Measurements from ENCODE around the gene FAM222B. TPM values are rescaled to one million over a fixed set of nuclear protein-coding genes. Genes with fewer than 3 reads are reported as not detected.

Gene FAM222B
- total RNA-seq, 1 experiment from 2014 or later: 9.5 TPM

GRCh38 chr17:28714281-28714680, 128.3 kb downstream of the FAM222B start:
- no peak for DNase-seq (ENCODE audit: low spot score)

GRCh38 chr17:28712705-28713415, 129.7 kb downstream of the FAM222B start:
- DNase-seq (ENCODE audit: low spot score): no peak

GRCh38 chr17:28712032-28712704, 130.4 kb downstream of the FAM222B start:
- no peak for DNase-seq (ENCODE audit: low spot score)

GRCh38 chr17:28711723-28712031, 130.9 kb downstream of the FAM222B start, which contains the start of gene PROCA1:
Gene PROCA1, minus strand, starts transcription at chr17:28711888. Its CDS starts 228 bp downstream, at chr17:28711660.
- DNase-seq (ENCODE audit: low spot score): no peak

- peak; percentile 90 for DNase-seq (ENCODE audit: low spot score)
Observed at GRCh38 chr17:28710861-28711722, 131.5 kb downstream of the FAM222B start.

GRCh38 chr17:28707339-28707720, 135.3 kb downstream of the FAM222B start:
- DNase-seq (ENCODE audit: low spot score): no peak

- DNase-seq (ENCODE audit: low spot score): no peak
Observed at GRCh38 chr17:28706471-28707338, 135.9 kb downstream of the FAM222B start.

Small RNA genes lying within 50 kb of the gene (small RNA-seq; reads per million reads assigned to genes)
- gene RF00019 (not detected), gene SNORD42A (not detected), gene SNORD42B (not detected), gene SNORD4A (not detected), gene SNORD4B (not detected)

Other genes starting within 250 kb of the FAM222B start
- 62.5 and 71.2 TPM in 2 replicates for gene SPAG5, start 243.8 kb downstream of the FAM222B start, total RNA-seq (2014; rRNA removed; shearing (Covaris generic))
- gene RSKR, start 228.6 kb downstream of the FAM222B start, total RNA-seq (2014; rRNA removed; shearing (Covaris generic)): 11.1 and 12.1 TPM in 2 replicates
- gene BLTP2, start 197.6 kb downstream of the FAM222B start, total RNA-seq (2014; rRNA removed; shearing (Covaris generic)): 127 and 129 TPM in 2 replicates
- gene SDF2, start 180.9 kb downstream of the FAM222B start, total RNA-seq (2014; rRNA removed; shearing (Covaris generic)): 50.7 and 52.6 TPM in 2 replicates
- gene SUPT6H, start 180.6 kb downstream of the FAM222B start, total RNA-seq (2014; rRNA removed; shearing (Covaris generic)): 48.1 and 57.9 TPM in 2 replicates
- gene PROCA1, start 130.9 kb downstream of the FAM222B start, total RNA-seq (2014; rRNA removed; shearing (Covaris generic)): 1.7 and 3.8 TPM in 2 replicates
- gene RAB34, start 124.9 kb downstream of the FAM222B start, total RNA-seq (2014; rRNA removed; shearing (Covaris generic)): 0.97 TPM in 1 of 2 replicates, not detected in the other
- 601 and 602 TPM in 2 replicates for gene RPL23A, start 122.8 kb downstream of the FAM222B start, total RNA-seq (2014; rRNA removed; shearing (Covaris generic))
- gene TLCD1, start 116.6 kb downstream of the FAM222B start, total RNA-seq (2014; rRNA removed; shearing (Covaris generic)): 30.6 and 44.6 TPM in 2 replicates
- gene NEK8, start 114.0 kb downstream of the FAM222B start, total RNA-seq (2014; rRNA removed; shearing (Covaris generic)): 13.9 and 15.0 TPM in 2 replicates
- gene TRAF4, start 98.8 kb downstream of the FAM222B start, total RNA-seq (2014; rRNA removed; shearing (Covaris generic)): 295 and 307 TPM in 2 replicates
- gene ERAL1, start 12.2 kb upstream of the FAM222B start, total RNA-seq (2014; rRNA removed; shearing (Covaris generic)): 29.1 and 33.0 TPM in 2 replicates
- 49.7 and 55.6 TPM in 2 replicates for gene FLOT2, start 54.9 kb upstream of the FAM222B start, total RNA-seq (2014; rRNA removed; shearing (Covaris generic))
- 15.2 and 17.6 TPM in 2 replicates for gene DHRS13, start 60.3 kb upstream of the FAM222B start, total RNA-seq (2014; rRNA removed; shearing (Covaris generic))
- 32.0 and 34.7 TPM in 2 replicates for gene PHF12, start 108.7 kb upstream of the FAM222B start, total RNA-seq (2014; rRNA removed; shearing (Covaris generic))
- 0.05 TPM in 1 of 2 replicates, not detected in the other for gene SEZ6, start 163.2 kb upstream of the FAM222B start, total RNA-seq (2014; rRNA removed; shearing (Covaris generic))
- 0.47 and 2.2 TPM in 2 replicates for gene PIPOX, start 200.4 kb upstream of the FAM222B start, total RNA-seq (2014; rRNA removed; shearing (Covaris generic))

Data from HT-29 (cell line).